HT-29 (cell line): ENCODE measurements around the gene PLEKHG4B. TPM values are rescaled to one million over a fixed set of nuclear protein-coding genes. Genes with fewer than 3 reads are reported as not detected.
"Not testable (repeated sequence)": the region's sequence is repeated elsewhere in the genome, so short reads cannot be mapped to it uniquely, and the experiment has no call there.

Source experiments
- DNase-seq: peaks from one replicate; pipeline ENCODE4 v3.0.0-alpha.2; 2015; ENCODE audit warnings: low spot score
- total RNA-seq: library from RNA; depleted of rRNA; stranded (reverse); fragments of >200 nt; shearing (Covaris generic); gene quantifications from 2 replicates; pipeline ENCODE4 v1.2.3, GENCODE V29; 2014

PLEKHG4B gene
- total RNA-seq, 1 experiment from 2014 or later, result not detected

- DNase-seq, result no peak
Observed at GRCh38 chr5:155651-156410, 63.9 kb downstream of the PLEKHG4B start.

- DNase-seq, result no peak
Observed at GRCh38 chr5:156411-157072, 64.6 kb downstream of the PLEKHG4B start.

- DNase-seq, result no peak
Observed at GRCh38 chr5:157126-157715, 65.3 kb downstream of the PLEKHG4B start.

GRCh38 chr5:157801-158200, 65.8 kb downstream of the PLEKHG4B start:
- no peak for DNase-seq

- DNase-seq, result no peak
Observed at GRCh38 chr5:158807-159447, 67.0 kb downstream of the PLEKHG4B start.

GRCh38 chr5:159448-160172, 67.6 kb downstream of the PLEKHG4B start:
- no peak for DNase-seq

GRCh38 chr5:160173-160510, 68.2 kb downstream of the PLEKHG4B start:
- DNase-seq, result no peak

GRCh38 chr5:160921-161802, 69.2 kb downstream of the PLEKHG4B start:
- no peak for DNase-seq

GRCh38 chr5:161803-162110, 69.8 kb downstream of the PLEKHG4B start:
- no peak for DNase-seq

- no peak for DNase-seq
Observed at GRCh38 chr5:162190-162564, 70.2 kb downstream of the PLEKHG4B start.

- no peak for DNase-seq
Observed at GRCh38 chr5:162565-163337, 70.8 kb downstream of the PLEKHG4B start.

GRCh38 chr5:163338-163620, 71.3 kb downstream of the PLEKHG4B start:
- DNase-seq, result no peak

GRCh38 chr5:163841-164240, 71.9 kb downstream of the PLEKHG4B start:
- no peak for DNase-seq

GRCh38 chr5:164244-164643, 72.3 kb downstream of the PLEKHG4B start:
- DNase-seq, result no peak

- DNase-seq, result not testable (repeated sequence)
Observed at GRCh38 chr5:164783-165182, 72.8 kb downstream of the PLEKHG4B start.

GRCh38 chr5:166441-167372, 74.7 kb downstream of the PLEKHG4B start:
- no peak for DNase-seq

GRCh38 chr5:167511-167910, 75.5 kb downstream of the PLEKHG4B start:
- no peak for DNase-seq

- no peak for DNase-seq
Observed at GRCh38 chr5:167982-168660, 76.2 kb downstream of the PLEKHG4B start.
